Endodermal cell (in vitro differentiated cells): ENCODE results near the gene C1GALT1C1L. TPM values are rescaled to one million over a fixed set of nuclear protein-coding genes. Genes with fewer than 3 reads are reported as not detected.

Experiments
- DNase-seq: peaks from one replicate; pipeline ENCODE4 v3.0.0-alpha.2; 2017
- H3K27ac ChIP-seq: 2 replicates; pipeline ENCODE4 v1.5.1; 2013; ENCODE audit warnings: mild to moderate bottlenecking, low read depth, low read length, moderate library complexity
- H3K27me3 ChIP-seq: 2 replicates; pipeline ENCODE4 v1.6.1; 2013; ENCODE audit warnings: mild to moderate bottlenecking, low read length, moderate library complexity; ENCODE audit not compliant: insufficient read depth, control insufficient read depth, poor library complexity, severe bottlenecking
- H3K36me3 ChIP-seq: 2 replicates; pipeline ENCODE4 v1.7.0; 2013; ENCODE audit warnings: mild to moderate bottlenecking, low read length, moderate library complexity; ENCODE audit not compliant: control insufficient read depth, insufficient read depth
- H3K4me1 ChIP-seq: one replicate; pipeline ENCODE4 v1.7.0; 2013; ENCODE audit warnings: low read length; ENCODE audit not compliant: control insufficient read depth, insufficient read depth
- H3K4me3 ChIP-seq: 2 replicates; pipeline ENCODE4 v1.5.1; 2013; ENCODE audit warnings: mild to moderate bottlenecking, low read length, moderate library complexity
- H3K9ac ChIP-seq: 2 replicates; pipeline ENCODE4 v1.6.1; 2013; ENCODE audit warnings: mild to moderate bottlenecking, low read length, moderate library complexity; ENCODE audit not compliant: poor library complexity, severe bottlenecking; ENCODE audit errors: extremely low read depth
- H3K9me3 ChIP-seq: 2 replicates; pipeline ENCODE4 v1.6.1; 2013; ENCODE audit warnings: mild to moderate bottlenecking, low read length, moderate library complexity; ENCODE audit not compliant: control insufficient read depth
- H3K27ac Mint-ChIP-seq: 2 replicates; pipeline ENCODE4 v1.8.0; 2020; ENCODE audit warnings: mixed read lengths
- H3K27me3 Mint-ChIP-seq: 2 replicates; pipeline ENCODE4 v1.8.0; 2021; ENCODE audit warnings: mild to moderate bottlenecking, mixed read lengths; ENCODE audit not compliant: insufficient read depth
- H3K36me3 Mint-ChIP-seq: 2 replicates; pipeline ENCODE4 v1.8.0; 2020; ENCODE audit warnings: low read depth, mixed read lengths
- H3K4me1 Mint-ChIP-seq: 2 replicates; pipeline ENCODE4 v1.8.0; 2020; ENCODE audit warnings: mixed read lengths
- H3K4me3 Mint-ChIP-seq: 2 replicates; pipeline ENCODE4 v1.8.0; 2020; ENCODE audit warnings: mild to moderate bottlenecking, moderate library complexity, mixed read lengths
- H3K9me3 Mint-ChIP-seq: 2 replicates; pipeline ENCODE4 v1.8.0; 2020; ENCODE audit warnings: mild to moderate bottlenecking, mixed read lengths
- CTCF ChIP-seq: fragments of 200-600 bp; sonication (generic); conservative IDR thresholded peaks from 2 replicates; pipeline ENCODE4 v1.5.0; 2021; ENCODE audit warnings: antibody characterized with exemption, mild to moderate bottlenecking
- WGBS, 2 experiments: methylation state at CpG; one replicate each; pipeline versions ENCODE4 v1.1.5 to v1.1.7; 2013; ENCODE audit warnings: missing lambda C conversion rate in 2 of 2, mixed read lengths in 1 of 2; ENCODE audit not compliant: insufficient coverage in 1 of 2, insufficient read length in 1 of 2; 5-methylcytosine and 5-hydroxymethylcytosine counted together
- total RNA-seq, 2 donors: library from RNA; stranded (reverse); fragmentation: NEBNext Ultra II Directional in 1 of 2; extraction: Animal tissue kit (Norgen Biotek cat#: 25700) in 1 of 2; gene quantifications; 2 replicates in 1 of 2; 3 replicates in 1 of 2; pipeline ENCODE4 v1.2.1, GENCODE V29; 2021

Gene C1GALT1C1L
- total RNA-seq, 2 donors from 2014 or later = not detected

- H3K9ac ChIP-seq = no peak overlapping the region
- Mint-ChIP-seq H3K27ac (no peak overlapping the region), H3K4me3 (no peak overlapping the region), H3K9me3 (no peaks in the 10 kb centered on the region), H3K36me3 (no peaks in the 10 kb centered on the region), H3K4me1 (peaks cover 18% of the 10 kb centered on the region), H3K27me3 (no peaks in the 10 kb centered on the region)
- peaks cover 1% of the 10 kb centered on the region for H3K4me1 ChIP-seq
- H3K36me3 ChIP-seq = no peaks in the 10 kb centered on the region
- H3K27ac ChIP-seq = no peak overlapping the region
- no peak for DNase-seq
- no peak for TF ChIP-seq CTCF
- WGBS, 2 experiments = 90% methylated on average over 3 of the region's 5 CpGs; no CpG with 5 or more reads in 1 of the 2 experiments
- H3K27me3 ChIP-seq = no peaks in the 10 kb centered on the region
- H3K9me3 ChIP-seq = no peaks in the 10 kb centered on the region
- no peak overlapping the region for H3K4me3 ChIP-seq
Measured at GRCh38 chr2:43718530-43719124, 42.4 kb upstream of the C1GALT1C1L start.

GRCh38 chr2:43717322-43717721 lies 41.1 kb upstream of the C1GALT1C1L start:
- no peaks in the 10 kb centered on the region for H3K27me3 Mint-ChIP-seq

DNA sequence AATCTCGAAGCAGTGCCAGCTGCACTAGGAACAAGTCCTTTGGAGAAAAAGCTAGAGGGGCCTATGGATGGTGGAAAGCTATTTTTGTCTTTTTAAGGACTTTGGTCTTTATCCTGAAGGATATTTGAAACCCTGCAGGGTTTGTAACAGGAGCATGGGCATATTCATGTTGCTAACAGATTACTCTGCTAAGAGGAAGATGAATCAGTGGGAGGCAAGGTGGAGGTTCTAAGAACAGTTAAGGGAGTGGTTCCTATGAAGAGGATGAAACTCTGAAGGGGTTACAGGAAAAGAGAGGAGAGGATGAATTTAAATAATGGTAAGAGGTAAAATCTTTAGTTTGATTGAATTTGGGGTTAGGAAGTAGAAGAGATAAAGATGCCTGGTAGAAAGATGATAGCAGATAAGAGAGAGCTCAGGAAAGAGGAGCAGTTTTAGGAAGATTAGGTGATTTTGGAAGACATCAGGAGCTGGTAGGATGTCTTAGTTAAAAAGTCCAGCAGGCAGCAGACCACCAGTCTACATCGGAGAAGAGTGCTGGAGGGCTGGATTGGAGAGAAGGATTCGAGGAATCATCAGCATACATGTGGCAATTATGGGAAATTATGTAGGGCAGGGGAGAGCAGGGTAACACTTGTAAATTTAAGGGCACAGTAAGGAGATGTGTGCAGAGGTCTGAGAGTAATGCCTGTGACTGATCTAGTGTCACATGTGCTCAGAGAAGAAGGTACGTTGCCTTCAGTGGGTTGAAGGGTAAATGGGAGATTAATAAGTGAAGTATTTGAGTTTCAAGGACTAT lies 39.3 kb upstream of the C1GALT1C1L start:
- 93 to 97% methylated on average over 4 of the region's 4 CpGs for WGBS, 2 experiments
- no peaks in the 10 kb centered on the region for H3K4me1 ChIP-seq
- Mint-ChIP-seq H3K36me3 (no peaks in the 10 kb centered on the region), H3K27ac (no peak overlapping the region), H3K4me1 (peaks cover 15% of the 10 kb centered on the region), H3K9me3 (no peaks in the 10 kb centered on the region), H3K27me3 (no peaks in the 10 kb centered on the region), H3K4me3 (no peak overlapping the region)
- H3K27me3 ChIP-seq = no peaks in the 10 kb centered on the region
- no peak overlapping the region for H3K9ac ChIP-seq
- no peak for TF ChIP-seq CTCF
- H3K27ac ChIP-seq = no peak overlapping the region
- no peaks in the 10 kb centered on the region for H3K36me3 ChIP-seq
- no peaks in the 10 kb centered on the region for H3K9me3 ChIP-seq
- DNase-seq = no peak
- no peak overlapping the region for H3K4me3 ChIP-seq

More at GRCh38 chr2:43717322-43717721, 41.1 kb upstream of the C1GALT1C1L start:
- Histone ChIP-seq H3K36me3 (no peaks in the 10 kb centered on the region), H3K4me3 (no peak overlapping the region), H3K9ac (no peak overlapping the region), H3K27me3 (no peaks in the 10 kb centered on the region), H3K27ac (no peak overlapping the region), H3K9me3 (no peaks in the 10 kb centered on the region), H3K4me1 (no peaks in the 10 kb centered on the region)
- H3K4me3 Mint-ChIP-seq = no peak overlapping the region
- no peaks in the 10 kb centered on the region for H3K36me3 Mint-ChIP-seq
- DNase-seq = no peak
- TF ChIP-seq CTCF = no peak
- H3K27ac Mint-ChIP-seq = no peak overlapping the region
- H3K4me1 Mint-ChIP-seq = peaks cover 15% of the 10 kb centered on the region
- H3K9me3 Mint-ChIP-seq = no peaks in the 10 kb centered on the region
